Transverse colon (tissue), 3 donors: ENCODE results near the gene TADA1.

Experiments used
- EP300 ChIP-seq: sonication (generic); formaldehyde crosslinking; IDR thresholded peaks from one replicate; pipeline ENCODE4 v1.6.1; 2017; ENCODE audit warnings: antibody characterized with exemption, low read depth
- POLR2A ChIP-seq: fragments of 450-650 bp; IDR thresholded peaks from one replicate; pipeline ENCODE4 v1.6.1; 2016; ENCODE audit warnings: antibody characterized with exemption, mild to moderate bottlenecking, moderate library complexity
- TF ChIP-seq, protein P1 (sequence below), 5 experiments: fragments of 200-600 bp in 3 of 5; fragments of 450-650 bp in 2 of 5; sonication (generic) in 3 of 5; IDR thresholded peaks; 1 replicate in 2 of 5; 2 replicates in 3 of 5; pipeline ENCODE4 v1.5.1; 2016 to 2017; ENCODE audit warnings: antibody characterized with exemption in 5 of 5, inconsistent platforms in 3 of 5, mild to moderate bottlenecking in 2 of 5, moderate library complexity in 1 of 5

DNA sequence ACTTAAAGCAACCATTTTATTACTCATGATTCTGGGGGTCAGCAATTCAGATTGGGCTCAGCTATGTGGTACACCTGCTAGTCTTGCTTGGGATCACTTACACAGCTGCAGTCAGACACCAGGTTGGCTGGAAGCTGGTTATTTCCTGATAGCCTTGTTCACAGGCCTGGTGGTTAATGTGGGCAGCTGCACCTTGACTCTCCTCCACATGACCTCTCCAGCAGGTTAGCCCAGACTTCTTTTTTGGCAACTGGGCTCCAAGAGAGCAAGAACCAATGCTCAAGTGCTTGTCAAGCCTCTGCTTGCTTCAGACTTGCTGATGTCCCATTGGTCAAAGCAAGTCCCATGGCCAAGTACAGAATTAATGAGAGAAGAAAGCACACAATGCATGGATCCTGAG is 48.6 kb downstream of the TADA1 start:
- TF ChIP-seq, protein P1, sequence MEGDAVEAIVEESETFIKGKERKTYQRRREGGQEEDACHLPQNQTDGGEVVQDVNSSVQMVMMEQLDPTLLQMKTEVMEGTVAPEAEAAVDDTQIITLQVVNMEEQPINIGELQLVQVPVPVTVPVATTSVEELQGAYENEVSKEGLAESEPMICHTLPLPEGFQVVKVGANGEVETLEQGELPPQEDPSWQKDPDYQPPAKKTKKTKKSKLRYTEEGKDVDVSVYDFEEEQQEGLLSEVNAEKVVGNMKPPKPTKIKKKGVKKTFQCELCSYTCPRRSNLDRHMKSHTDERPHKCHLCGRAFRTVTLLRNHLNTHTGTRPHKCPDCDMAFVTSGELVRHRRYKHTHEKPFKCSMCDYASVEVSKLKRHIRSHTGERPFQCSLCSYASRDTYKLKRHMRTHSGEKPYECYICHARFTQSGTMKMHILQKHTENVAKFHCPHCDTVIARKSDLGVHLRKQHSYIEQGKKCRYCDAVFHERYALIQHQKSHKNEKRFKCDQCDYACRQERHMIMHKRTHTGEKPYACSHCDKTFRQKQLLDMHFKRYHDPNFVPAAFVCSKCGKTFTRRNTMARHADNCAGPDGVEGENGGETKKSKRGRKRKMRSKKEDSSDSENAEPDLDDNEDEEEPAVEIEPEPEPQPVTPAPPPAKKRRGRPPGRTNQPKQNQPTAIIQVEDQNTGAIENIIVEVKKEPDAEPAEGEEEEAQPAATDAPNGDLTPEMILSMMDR (IDR thresholded peaks at IDR 0.05): no peak
- TF ChIP-seq POLR2A: no peak
- no peak for TF ChIP-seq EP300
